ENCODE measurements around the gene PTPRR.

DNA sequence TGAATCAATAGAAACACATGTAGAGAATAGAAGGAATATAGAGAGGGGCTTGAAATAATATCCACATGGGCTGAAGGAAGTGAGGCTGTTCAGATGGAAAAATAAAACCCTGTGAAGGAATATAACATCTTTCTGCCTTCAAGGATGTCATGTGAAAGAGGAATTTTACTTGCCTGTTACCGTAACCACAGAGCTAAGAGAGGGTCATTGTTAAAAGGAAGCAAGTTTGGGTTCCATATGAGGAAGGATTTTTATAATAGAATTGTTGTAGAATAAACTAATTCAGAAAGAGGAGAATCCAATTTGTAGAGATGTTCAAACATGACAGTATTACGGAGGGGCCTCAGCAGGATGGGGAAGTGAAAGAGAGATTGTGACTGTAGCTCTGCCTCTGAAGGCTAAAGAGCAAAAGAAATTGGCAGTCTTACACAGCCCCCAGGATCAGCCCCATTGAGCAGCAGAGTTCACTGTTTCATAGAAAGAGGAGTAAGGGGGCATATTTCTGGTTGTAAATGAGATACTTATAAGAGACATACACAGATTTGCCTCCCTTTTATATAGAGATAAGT, 41.8 kb upstream of the PTPRR start:
- no peak for TF ChIP-seq POLR2A (IDR thresholded peaks at IDR 0.05)
- TF ChIP-seq, protein P1, sequence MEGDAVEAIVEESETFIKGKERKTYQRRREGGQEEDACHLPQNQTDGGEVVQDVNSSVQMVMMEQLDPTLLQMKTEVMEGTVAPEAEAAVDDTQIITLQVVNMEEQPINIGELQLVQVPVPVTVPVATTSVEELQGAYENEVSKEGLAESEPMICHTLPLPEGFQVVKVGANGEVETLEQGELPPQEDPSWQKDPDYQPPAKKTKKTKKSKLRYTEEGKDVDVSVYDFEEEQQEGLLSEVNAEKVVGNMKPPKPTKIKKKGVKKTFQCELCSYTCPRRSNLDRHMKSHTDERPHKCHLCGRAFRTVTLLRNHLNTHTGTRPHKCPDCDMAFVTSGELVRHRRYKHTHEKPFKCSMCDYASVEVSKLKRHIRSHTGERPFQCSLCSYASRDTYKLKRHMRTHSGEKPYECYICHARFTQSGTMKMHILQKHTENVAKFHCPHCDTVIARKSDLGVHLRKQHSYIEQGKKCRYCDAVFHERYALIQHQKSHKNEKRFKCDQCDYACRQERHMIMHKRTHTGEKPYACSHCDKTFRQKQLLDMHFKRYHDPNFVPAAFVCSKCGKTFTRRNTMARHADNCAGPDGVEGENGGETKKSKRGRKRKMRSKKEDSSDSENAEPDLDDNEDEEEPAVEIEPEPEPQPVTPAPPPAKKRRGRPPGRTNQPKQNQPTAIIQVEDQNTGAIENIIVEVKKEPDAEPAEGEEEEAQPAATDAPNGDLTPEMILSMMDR (IDR thresholded peaks at IDR 0.05): no peak

Measured in esophagus squamous epithelium (tissue), 4 donors.